Transverse colon (tissue), 4 donors: ENCODE results near the gene PTTG2.

ENCODE experiments used
- EP300 ChIP-seq: sonication (generic); formaldehyde crosslinking; IDR thresholded peaks from one replicate; pipeline ENCODE4 v1.6.1; 2017; ENCODE audit warnings: antibody characterized with exemption, low read depth
- POLR2A ChIP-seq: fragments of 450-650 bp; IDR thresholded peaks from one replicate; pipeline ENCODE4 v1.6.1; 2016; ENCODE audit warnings: antibody characterized with exemption, mild to moderate bottlenecking, moderate library complexity
- POLR2AphosphoS5 ChIP-seq, 3 donors: sonication (generic); formaldehyde crosslinking; IDR thresholded peaks; one replicate each; pipeline ENCODE4 v1.6.1; 2016; ENCODE audit warnings: antibody characterized with exemption in 3 of 3
- TF ChIP-seq, protein P1 (sequence below), 5 experiments: fragments of 200-600 bp in 3 of 5; fragments of 450-650 bp in 2 of 5; sonication (generic) in 3 of 5; IDR thresholded peaks; 1 replicate in 2 of 5; 2 replicates in 3 of 5; pipeline ENCODE4 v1.5.1; 2016 to 2017; ENCODE audit warnings: antibody characterized with exemption in 5 of 5, inconsistent platforms in 3 of 5, mild to moderate bottlenecking in 2 of 5, moderate library complexity in 1 of 5

DNA sequence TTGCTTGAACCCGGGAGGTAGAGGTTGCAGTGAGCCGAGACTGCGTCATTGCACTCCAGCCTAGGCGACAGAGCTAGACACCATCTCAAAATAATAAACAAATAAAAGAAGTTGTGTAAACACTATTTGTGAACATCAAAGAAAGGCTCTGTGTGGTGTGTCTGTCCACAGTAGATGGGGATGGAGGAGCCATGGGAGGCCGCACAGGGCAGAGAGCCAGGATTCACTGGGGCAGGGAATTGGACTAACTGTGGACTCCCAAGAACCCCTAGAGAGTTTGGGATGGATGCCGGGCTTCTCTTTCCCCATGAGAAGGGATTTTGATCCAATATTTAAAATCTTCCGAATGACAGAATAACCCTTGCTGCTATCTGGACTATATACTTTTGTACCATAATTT lies 42.8 kb upstream of the PTTG2 start:
- TF ChIP-seq POLR2AphosphoS5 (IDR thresholded peaks at IDR 0.05) (no peak), EP300 (no peak), POLR2A (no peak)
- TF ChIP-seq, protein P1, sequence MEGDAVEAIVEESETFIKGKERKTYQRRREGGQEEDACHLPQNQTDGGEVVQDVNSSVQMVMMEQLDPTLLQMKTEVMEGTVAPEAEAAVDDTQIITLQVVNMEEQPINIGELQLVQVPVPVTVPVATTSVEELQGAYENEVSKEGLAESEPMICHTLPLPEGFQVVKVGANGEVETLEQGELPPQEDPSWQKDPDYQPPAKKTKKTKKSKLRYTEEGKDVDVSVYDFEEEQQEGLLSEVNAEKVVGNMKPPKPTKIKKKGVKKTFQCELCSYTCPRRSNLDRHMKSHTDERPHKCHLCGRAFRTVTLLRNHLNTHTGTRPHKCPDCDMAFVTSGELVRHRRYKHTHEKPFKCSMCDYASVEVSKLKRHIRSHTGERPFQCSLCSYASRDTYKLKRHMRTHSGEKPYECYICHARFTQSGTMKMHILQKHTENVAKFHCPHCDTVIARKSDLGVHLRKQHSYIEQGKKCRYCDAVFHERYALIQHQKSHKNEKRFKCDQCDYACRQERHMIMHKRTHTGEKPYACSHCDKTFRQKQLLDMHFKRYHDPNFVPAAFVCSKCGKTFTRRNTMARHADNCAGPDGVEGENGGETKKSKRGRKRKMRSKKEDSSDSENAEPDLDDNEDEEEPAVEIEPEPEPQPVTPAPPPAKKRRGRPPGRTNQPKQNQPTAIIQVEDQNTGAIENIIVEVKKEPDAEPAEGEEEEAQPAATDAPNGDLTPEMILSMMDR (IDR thresholded peaks at IDR 0.05), result no peak
